WI38 (cell line): ENCODE measurements around the gene SPOCK1.
"Not testable (repeated sequence)": the region's sequence is repeated elsewhere in the genome, so short reads cannot be mapped to it uniquely, and the experiment has no call there.

Experiments
- H3K4me3 ChIP-seq: 2 replicates; pipeline ENCODE4 v1.5.1; 2011; ENCODE audit warnings: low read depth, mild to moderate bottlenecking, control low read depth, low read length
- TF ChIP-seq, protein P1 (sequence below): IDR thresholded peaks from 2 replicates; pipeline ENCODE4 v1.5.1; 2012; ENCODE audit warnings: low read depth, mild to moderate bottlenecking, control low read depth, low read length

SPOCK1 gene

DNA sequence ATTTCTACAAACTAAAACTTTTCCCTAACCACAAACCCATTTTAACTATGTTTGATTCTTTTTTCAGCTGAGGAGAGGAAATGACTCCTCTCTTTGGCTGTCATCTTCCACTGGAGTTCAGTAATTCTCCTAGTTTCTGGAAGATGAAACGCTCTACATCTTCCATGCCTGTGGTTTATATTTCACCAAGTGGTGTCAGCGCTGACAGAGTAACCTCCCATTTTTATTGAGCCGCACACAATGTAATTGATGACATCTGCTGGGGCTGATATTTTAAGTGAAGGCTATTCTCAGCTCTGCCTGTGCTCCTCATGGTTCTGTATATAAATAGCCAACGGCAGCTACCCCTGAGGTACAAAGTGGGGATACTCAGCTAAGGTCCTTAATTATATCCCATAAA lies 234.6 kb downstream of the SPOCK1 start:
- TF ChIP-seq, protein P1, sequence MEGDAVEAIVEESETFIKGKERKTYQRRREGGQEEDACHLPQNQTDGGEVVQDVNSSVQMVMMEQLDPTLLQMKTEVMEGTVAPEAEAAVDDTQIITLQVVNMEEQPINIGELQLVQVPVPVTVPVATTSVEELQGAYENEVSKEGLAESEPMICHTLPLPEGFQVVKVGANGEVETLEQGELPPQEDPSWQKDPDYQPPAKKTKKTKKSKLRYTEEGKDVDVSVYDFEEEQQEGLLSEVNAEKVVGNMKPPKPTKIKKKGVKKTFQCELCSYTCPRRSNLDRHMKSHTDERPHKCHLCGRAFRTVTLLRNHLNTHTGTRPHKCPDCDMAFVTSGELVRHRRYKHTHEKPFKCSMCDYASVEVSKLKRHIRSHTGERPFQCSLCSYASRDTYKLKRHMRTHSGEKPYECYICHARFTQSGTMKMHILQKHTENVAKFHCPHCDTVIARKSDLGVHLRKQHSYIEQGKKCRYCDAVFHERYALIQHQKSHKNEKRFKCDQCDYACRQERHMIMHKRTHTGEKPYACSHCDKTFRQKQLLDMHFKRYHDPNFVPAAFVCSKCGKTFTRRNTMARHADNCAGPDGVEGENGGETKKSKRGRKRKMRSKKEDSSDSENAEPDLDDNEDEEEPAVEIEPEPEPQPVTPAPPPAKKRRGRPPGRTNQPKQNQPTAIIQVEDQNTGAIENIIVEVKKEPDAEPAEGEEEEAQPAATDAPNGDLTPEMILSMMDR: no peak

DNA sequence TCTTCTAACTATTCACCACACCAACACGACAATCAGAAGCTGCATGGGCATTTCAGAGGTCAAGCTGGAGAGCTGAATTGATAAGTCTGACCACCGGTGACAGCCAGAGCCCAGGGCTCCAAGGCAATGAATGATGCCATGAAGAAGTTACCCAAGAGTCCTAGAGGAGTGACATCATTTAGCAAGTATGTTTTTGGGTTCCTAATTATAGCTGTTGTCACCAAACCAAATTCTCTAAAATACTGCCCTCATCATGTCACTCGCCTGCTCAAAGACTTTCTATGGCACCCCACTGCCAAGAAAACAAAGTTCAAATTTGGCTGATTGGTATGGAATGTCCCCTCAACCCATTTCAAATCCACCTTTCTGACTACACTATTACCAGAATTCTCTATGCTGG lies 235.1 kb downstream of the SPOCK1 start:
- TF ChIP-seq, protein P1: no peak
- no peak overlapping the region for H3K4me3 ChIP-seq

More for the DNA sequence above, 234.6 kb downstream of the SPOCK1 start:
- no peak overlapping the region for H3K4me3 ChIP-seq

DNA sequence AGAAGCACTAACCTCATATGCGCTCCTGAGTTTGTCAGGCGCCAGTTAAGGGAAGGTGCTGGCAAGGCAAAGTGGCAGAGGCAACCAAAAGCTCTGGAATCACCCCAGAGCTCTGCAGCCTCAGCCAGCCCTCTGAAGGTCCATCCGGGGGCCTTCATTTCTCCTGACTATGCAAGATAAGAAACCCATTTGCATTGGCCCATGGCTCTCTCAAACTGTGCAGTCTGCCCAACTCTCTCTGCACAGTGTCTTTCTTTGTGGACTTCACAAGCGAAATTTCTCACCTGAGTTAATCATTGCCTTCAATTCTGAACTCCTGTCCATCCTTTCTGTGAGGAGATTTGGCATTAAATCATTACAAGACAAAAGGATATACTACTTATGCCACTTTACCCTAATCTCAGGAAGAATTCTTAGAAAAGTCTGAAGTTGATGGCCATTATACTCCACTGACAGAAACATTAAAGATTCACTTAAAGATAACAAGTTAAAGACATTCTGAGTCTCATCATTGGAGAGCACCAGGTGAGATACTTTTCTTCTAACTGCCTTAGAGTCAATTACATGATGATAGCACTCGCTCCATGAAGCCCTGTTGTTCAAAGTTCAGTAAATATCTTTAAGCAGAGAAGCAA lies 235.6 kb downstream of the SPOCK1 start:
- no peak overlapping the region for H3K4me3 ChIP-seq
- TF ChIP-seq, protein P1: no peak

DNA sequence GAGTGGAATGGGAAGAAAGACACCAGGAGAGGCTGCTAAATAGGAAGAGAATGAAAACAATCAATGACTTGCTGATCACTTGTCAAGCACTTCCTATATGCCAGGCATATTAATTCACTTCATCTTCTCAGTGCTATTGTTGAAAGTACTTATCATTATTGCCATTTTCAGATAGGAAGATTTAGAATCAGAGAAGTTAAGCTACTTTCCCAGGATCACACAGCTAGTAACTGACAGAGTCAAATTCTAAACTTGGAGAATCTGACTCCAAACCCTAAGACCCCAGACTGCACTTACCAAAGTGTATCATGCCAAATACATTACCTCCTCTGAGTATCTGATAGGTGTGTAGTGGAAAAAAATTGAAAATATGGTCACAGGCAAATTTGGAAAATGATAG lies 236.3 kb downstream of the SPOCK1 start:
- H3K4me3 ChIP-seq: no peak overlapping the region
- TF ChIP-seq, protein P1: no peak

DNA sequence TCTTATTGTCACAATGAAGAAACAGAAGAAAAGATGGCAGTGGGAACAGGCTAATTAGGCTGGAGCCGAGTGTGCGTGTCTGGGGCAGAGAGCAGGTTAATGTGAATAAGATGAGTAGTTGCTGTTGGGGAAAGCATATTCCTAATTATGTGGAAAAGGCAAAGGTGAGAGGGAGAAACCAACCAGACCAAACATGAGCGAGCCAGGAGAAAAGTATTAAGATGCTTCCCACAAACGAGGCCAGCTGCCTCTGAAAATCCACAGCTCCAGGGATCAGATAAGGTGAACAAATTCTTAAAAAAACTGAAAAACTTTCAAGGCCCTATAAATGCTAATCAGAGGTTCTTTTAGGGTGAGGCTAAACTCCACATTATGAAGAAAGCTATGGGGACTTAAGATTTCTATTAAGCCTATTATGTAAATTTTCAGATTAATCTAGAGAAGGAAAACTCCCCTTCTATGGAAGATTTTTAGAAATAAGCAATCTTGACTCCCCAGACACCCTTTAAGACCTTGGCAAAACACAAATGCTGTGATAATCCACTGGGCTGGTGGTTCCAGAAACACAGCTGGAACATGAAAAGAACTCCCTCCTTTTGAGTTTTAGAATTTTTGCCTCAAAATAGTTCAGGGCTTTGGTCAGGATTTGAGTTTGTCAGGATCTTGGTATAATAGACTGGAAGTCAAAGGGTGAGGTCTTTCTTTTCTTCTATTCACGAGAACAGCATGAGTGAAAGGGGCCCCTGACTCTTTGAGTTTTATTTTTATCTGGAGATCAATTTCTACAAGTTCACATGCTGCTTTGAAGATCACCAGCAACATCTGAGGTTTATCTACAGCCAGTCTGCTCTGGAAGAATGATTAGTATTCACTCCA lies 238.1 kb downstream of the SPOCK1 start:
- no peak overlapping the region for H3K4me3 ChIP-seq
- TF ChIP-seq, protein P1: no peak

DNA sequence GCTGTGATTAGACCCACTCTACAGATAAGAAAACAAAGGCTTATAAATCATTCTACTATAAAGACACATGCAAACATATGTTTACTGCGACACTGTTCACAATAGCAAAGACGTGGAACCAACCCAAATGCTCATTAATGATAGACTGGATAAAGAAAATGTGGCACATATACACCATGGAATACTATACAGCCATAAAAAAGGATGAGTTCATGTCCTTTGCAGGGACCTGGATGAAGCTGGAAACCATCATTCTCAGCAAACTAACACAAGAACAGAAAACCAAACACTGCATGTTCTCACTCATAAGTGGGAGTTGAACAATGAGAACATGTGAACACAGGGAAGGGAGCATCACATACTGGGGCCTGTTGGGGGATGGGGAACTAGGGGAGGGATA lies 240.0 kb downstream of the SPOCK1 start:
- not testable (repeated sequence) for H3K4me3 ChIP-seq

DNA sequence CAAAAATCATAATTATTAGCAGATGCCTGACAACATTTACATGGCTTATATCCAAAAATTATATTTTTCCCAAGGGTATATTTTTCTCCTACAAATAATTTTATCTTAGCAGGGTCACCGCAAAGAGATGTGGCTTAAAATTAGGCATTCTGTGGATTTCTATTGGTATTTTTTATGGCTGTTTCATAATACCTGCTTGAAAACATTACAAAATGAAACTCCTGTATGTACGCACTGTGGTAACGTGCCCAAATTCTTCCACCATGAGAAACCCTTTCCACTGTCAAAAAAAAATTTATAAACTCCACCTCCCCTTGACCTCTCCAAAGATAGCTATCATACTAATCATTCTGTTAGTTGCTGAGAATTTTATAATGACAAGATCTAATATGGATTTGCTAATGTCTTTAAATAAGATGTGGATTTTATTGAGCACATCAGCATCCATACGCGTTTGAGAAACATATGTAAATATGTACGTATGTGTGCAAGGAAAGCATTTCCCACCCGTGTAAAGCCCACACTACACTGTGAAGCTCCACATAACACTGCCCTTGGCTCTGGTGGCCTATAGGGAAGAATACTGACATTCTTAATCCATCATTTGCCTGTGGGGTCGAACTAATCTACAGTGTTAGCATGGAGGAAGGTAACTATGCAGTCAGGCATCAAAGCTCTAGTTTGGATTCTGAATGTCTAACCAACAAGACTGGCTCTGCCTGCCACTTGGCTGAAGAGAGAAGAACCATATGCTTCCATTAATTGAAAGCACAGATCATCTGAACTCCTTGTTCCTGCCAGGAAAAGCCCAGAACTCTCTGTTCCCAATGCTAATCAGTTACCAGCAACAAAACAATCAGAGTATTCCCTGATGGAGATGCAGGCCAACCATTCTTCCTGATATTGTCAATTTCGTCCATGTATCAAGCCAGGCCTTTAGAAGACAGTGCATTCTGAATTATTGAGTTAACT lies 244.7 kb downstream of the SPOCK1 start:
- TF ChIP-seq, protein P1: no peak
- no peak overlapping the region for H3K4me3 ChIP-seq
